NCI-H146 (cell line): ENCODE data around the gene CMTM8.
"Not testable (repeated sequence)": the region's sequence is repeated elsewhere in the genome, so short reads cannot be mapped to it uniquely, and the experiment has no call there.

Source experiments
- DNase-seq: peaks from one replicate; lab custom pipeline; 2025; lab: John Stamatoyannopoulos, UW

The CMTM8 gene

DNA sequence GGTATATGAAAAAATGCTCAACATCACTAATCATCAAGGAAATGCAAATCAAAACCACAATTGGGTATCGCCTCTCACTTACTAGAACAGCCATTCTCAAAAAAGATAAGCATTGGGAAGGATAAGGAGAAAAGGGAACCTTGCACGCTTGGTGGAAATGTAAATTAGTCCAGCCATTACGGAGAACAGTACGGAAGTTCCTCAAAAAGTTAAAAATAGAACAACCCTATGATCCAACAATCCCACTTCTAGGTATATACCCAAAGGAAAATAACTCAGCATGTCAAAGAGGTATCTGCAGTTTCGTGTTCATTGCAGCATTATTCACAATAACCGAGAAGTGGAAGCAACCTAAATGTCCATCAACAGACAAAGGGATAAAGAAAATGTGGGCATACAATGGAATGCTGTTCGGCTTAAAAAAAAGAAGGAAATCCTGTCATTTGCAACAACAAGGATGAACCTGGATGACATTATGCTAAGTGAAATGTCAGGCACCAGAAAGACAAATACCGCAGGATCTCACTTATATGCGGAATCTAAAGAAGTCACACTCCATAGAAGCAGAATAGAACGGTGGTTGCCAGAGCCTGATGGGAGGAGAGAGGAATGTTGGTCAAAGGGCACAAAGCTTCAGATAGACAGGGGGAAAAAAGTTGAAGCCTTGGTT is 141.5 kb downstream of the CMTM8 start:
- no peak for DNase-seq

DNA sequence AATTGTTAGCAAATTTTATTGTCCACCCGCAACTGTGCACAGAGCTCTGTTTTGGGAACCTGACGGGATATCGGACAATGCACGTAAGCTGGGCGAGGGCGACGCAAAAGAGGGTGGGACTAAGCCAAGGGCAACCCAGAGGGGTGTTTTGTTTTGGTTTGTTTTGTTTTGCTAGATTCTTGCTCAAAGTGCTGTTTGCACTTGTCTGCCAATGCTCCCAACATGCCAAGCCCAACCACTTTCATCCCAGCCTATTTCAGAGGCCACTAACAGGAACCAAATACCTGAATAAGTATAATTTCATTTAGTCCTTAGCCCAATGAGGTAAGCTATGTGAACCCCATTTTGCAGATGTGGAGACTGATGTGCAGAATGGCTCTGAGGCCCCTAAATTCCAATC is 143.4 kb downstream of the CMTM8 start:
- no peak for DNase-seq

DNA sequence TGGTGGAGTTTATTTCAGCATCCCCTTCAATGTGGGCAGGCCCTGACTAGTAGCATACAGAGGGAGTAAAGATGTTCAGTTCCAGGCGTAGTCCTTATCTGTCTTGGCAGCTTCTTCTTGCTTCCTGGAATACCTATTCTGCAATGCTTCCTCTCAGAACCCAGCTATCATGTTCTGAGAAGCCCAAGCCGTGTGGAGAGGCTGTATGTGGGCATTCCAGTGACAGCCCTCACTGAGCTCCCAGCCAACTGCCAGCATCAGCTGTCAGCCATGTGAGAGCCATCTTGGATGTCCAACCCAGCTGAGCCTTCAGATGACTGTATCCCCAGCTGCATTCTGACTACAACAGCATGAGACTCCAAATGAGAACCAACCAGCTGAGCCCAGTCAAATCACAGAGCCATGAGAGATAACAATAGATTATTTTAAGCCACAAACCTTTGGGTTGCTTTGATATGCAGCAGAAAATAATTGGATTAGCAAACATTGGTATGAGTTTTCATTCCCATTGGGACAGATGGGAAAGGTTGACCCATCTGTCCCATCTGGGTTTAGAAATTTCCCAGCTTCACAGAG is 144.7 kb downstream of the CMTM8 start:
- no peak for DNase-seq

DNA sequence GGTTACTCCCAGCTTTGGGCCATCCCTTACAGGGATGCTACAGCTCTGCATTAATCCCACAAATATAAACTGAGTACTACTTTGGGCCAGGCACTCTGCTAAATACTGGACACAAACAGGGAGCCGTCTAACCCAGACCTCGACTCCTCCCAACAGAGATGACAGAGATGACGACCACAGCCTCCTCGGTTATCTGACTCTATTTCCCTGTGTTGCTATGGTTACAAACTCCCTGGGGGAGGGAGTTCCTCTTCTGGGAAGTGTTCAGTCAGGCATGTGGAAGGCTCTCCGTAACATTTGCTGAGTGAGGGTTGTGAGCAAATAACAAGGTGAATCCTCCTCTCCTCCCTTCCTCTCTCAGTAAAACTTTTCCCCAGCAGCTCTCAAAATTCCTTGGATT is 146.5 kb downstream of the CMTM8 start:
- no peak for DNase-seq

DNA sequence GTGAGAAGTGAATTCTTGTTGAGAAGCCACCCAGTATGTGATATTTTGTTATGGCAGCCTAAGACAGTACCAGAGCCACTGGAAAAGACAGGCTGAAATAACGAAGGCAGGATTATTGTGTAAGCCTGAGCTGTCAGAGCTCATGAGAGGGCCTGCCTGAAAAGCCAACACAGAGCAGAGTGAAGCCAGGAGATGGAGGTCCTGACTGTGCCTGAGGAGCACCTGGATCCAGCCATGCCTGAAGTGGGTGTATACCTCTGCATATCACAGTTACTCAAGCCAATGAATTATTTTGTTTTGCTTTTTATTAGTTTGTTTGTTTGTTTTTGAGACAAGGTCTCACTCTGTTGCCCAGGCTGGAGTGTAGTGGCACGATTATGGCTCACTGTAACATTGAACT is 149.0 kb downstream of the CMTM8 start:
- no peak for DNase-seq

DNA sequence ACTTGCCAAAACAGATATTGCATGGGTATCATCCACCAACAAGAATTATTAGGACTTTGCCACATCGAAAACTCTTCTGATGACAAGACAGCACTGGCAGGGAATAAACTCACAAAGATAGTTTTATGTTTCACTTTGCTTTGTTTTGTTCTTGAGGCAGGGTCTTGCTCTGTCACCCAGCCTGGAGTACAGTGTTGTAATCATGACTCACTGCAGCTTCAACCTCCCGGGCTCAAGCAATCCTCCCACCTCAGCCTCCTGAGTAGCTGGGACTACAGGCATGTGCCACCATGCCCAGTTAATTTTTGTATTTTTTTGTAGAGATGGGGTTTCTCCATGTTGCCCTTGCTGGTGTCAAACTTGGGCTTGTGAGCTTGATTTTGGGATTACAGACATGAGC is 151.1 kb downstream of the CMTM8 start:
- DNase-seq: not testable (repeated sequence)

DNA sequence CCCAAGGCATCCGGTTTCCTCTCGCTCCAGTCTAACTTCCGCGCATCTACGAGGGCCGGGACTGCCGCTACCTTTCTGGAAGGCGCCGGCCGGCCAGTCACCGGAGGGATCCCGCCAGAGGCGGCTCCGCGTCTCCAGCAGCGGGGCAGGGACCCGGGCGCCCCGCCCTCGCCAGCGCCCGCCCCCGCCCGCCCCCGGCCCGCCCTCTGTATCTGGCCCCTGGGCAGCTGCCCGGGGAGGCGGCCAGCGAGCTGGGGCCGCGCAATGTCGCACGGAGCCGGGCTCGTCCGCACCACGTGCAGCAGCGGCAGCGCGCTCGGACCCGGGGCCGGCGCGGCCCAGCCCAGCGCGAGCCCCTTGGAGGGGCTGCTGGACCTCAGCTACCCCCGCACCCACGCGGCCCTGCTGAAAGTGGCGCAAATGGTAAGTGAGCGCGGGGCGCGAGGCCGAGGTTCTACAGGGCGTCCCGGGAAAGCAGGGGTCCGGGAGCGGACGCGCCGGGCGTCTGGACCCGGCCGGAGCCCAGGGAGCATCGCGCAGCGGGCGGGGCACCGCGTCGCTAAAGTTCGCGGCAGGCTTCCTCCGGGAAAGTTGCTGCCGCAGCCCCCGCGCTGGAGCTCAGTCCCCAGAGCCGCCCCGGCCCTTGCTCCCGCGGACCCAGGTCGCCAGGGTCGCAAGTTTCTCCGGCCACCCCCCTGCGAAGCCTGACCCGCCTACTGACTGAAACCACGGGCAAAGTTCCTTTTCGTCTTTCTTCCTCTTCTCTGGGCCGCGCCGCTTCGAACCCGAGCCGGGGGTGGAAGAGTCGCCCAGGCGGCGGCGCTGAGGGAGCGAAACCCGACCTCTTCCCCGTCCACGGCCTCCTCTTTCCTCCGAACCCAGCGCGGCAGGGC is 153.4 kb downstream of the CMTM8 start, which contains the start of gene CMTM7:
TSS of gene CMTM7 (plus strand) at position 211 of the 893 bp plus-strand sequence. CDS start at position 265, 54 bp downstream.
- DNase-seq: peak; percentile 60

DNA sequence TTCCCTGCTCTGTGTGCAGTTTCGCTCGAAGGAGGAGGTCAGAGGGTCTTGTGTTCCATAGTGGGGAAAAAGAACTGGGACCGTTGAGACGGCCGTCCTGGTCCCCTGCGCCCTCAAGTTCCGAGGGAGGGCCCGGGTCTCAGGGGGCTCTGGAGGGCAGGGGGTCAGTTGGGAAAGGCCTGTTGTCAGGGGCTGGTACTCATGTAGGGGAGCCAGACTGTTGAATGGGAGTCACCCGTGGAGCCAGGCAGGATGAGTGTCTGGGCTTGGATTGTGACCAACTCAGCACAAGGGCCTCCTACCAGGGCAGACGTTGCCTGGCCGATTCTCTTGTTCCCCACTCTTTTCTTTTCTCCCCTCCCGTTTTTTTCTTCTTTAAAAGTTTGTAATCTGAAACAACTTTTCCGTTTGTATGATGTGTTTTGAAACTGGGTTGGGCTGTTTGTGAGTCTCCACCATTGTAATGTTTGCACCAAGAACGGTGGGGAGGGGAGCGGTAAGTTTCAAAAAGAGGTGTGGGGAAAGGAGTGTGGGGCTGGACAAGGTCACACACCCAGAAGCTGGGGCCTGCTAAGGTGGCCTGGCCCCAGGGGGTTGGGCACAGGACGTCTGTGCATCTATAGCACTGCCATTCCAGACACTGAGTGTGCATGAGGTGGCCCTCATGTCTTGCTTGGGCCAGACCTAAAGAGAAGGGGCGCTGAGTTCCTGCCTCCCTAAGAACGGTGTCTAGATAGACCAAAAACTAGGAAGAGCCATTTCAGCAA is 154.2 kb downstream of the CMTM8 start:
- no peak for DNase-seq

DNA sequence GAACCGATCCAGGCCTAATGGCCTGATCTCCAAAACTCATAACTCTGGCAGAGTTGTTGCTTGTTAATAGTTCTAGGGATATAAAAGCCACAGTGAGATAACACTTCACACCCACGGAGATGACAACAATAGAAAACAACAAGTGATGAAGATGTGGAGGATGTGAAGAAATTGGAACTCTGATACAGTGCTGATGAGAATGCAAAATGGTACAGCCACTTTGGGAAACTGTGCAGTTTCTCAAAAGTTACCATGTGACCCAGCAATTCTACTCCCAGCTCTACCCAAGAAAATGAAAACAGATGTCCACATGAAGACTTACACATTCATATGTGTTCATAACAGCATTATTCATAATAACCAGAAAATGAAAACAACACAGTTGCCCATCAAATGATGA is 157.0 kb downstream of the CMTM8 start:
- DNase-seq: no peak

DNA sequence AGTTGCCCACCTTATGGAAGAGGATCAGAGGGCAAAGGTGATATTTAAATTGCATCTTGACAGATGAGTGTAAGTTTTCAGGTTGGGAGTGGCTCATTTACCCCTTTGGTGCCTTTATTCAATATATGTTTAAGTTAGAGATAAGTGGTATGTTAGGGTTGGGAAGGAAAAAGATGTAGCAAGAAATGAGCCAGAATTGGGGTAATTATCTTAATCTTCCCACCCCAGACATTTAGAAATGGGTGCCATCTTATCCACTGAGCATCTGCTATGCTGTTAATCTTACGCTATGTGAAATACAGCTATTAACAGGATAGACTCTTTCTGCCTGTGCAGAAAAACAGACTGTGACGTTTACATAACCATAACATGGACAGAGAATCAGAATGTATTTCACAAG is 159.5 kb downstream of the CMTM8 start:
- DNase-seq: no peak

DNA sequence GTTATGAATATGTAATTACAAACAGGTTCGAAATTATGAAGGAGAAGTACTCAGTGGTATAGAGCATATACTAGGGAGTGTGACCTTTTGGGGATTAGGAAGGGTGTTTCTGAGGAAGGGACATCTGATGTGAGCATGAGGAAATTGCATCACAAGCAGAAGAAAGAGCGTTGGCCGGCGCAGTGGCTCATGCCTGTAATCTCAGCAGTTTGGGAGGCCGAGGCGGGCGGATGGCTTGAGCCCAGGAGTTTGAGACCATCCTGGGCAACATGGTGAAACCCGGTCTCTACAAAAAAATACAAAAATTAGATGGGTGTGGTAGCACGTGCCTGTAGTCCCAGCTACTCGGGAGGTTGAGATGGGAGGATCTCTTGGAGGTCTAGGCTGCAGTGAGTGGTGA is 160.1 kb downstream of the CMTM8 start:
- no peak for DNase-seq

DNA sequence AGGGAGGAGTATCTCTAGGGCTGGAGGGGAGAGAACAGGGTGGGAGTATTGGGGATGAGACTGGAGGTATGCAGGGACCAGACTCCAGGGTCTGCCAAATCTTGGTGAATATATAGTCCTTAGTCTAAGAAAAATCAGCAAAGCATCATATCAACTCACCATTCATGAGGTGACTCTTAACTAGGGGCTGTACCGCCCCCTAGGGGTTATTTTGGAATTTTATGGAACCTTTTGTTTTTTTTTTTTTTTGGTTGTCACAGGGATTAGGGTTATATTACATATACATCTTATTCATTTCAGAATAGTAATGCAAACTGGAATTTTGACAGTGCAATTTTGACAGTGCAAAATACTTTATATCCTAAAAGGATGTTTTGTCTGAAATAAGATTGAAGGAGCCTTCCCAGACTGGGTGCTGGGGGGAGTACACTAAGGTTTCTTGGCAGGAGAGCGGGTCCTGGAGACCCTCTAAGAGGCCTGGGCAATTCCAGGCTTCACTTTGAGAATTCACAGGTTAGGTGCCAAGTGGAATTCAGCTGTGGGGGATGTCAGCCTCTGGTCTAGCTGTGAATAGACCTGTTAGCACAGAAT is 160.6 kb downstream of the CMTM8 start:
- DNase-seq: peak; percentile 27

DNA sequence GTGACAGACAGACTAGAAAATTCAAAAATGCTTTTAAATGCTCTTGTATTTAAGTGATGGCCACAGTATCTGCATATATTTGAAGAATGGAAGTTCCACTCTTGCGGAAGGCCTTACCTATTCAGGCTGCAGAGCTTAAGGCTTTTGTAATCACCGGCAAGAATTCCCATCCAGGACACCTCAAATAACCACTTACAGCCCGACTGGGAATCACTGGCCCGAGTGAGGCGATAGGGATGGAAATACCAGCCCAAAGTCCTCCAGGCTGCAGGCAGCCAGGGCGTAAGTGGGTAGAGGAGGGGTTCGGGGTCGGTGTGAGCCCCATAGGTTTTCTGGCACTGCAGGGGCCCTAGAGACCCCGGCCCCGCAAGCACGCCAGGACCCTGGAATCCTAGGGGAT is 162.6 kb downstream of the CMTM8 start:
- DNase-seq: no peak

DNA sequence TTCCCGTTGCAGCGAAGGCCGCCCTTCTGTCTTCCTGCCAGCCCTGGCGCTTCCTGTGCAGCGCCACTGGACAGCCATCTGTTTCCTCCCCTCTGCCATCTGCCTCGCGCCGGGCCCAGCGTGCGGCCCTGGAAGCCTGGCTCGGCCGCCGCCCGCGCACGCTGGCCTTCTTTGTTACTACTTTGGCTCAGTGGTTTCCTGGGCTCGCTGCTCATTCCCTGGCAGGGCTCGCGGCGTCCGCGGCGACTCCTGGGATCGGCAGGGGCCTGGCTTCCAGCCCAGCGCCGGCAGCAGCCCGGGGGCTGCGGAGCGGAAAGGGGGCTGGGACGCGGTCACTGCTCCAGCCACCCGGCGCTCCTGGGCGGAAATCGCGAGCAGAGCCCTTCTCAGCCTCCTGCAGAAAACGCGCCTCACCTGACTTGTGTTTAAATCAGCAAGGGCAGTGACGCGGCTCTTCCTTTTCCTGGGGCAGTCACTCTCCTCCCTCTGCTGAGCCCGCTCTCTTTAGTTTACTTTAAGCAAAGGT is 163.1 kb downstream of the CMTM8 start:
- no peak for DNase-seq

DNA sequence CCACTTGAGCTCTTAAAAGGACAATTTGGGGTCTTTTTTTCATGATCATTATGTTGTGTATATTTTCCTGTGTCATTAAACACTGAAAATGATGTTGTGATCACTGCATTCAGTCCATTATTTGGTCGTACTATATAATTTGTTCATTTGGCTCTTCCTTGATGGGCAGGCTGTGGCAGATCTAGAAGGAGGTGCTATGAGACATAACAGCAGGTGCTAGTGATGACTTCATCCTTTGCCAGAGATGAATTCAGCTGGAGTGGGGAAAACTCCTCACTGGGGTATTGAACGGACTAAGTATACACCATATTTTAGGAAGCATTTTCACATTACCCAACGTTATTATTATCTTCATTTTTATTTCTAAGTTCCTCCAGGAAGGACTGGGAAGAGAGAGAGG is 165.2 kb downstream of the CMTM8 start:
- peak; percentile 38 for DNase-seq

DNA sequence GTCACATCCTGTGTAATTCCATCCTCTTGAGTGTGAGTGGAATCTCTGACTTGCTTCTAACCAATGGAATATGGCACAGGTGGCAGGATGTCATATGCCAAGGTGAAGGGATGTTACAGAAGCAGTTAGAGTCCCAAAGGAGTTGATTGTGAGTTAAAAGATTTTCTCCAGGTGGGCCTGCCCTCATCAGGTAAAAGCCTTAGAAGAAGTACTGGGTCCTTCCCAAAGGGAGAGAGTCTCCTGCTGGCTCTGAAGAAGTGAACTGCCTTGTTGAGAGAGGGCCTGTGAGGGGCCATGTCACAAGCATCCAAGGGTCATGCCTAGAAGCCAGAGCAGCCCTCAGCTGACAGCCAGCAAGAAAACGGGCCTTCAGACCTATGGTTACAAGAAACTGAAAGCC is 166.2 kb downstream of the CMTM8 start:
- no peak for DNase-seq

DNA sequence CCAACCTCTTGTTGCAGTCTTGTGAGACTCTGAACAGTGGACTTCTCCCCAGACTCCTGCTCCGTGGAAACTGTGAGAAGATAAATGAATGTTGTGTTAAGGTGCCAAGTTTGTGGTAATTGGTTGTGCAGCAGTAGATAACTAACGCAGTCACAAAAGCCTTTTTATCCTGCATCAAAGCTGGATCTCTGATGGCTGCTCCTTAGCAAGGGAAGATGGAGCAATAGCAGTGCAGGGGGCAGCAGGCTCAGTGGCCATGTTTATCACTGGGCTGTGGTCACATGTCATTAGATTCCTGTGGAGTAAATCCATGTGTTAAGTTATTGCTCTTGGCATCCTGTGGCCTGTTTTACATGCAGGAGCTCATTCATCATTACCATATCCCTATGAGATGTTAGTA is 166.7 kb downstream of the CMTM8 start:
- no peak for DNase-seq

DNA sequence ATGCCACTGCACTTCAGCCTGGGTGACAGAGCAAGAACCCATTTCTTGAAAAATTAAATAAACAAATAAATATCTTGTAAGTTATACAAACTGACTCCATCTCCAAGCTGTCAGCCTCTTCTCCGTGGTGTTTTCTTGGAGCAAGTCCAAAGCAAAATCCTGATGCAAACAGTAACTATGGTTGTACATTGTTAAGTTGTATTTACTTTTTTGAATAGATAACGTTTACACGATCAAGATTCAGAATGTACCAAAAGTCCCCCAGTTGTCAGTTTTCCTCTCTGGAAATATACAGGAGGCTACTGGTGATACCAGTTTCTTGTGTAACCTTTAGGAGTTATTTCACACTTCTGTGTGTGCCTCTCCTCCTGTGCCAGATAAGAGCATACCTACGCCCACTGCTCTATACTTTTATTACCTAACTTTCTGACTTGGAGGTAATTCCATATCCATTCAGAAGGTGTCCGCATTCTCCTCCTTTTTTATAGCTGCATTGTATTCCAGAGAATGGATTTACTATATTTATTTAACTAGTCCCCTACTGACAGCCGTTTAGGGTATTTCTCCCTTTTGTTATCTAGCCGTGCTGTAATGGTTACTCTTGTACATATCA is 167.3 kb downstream of the CMTM8 start:
- peak; percentile 3 for DNase-seq

DNA sequence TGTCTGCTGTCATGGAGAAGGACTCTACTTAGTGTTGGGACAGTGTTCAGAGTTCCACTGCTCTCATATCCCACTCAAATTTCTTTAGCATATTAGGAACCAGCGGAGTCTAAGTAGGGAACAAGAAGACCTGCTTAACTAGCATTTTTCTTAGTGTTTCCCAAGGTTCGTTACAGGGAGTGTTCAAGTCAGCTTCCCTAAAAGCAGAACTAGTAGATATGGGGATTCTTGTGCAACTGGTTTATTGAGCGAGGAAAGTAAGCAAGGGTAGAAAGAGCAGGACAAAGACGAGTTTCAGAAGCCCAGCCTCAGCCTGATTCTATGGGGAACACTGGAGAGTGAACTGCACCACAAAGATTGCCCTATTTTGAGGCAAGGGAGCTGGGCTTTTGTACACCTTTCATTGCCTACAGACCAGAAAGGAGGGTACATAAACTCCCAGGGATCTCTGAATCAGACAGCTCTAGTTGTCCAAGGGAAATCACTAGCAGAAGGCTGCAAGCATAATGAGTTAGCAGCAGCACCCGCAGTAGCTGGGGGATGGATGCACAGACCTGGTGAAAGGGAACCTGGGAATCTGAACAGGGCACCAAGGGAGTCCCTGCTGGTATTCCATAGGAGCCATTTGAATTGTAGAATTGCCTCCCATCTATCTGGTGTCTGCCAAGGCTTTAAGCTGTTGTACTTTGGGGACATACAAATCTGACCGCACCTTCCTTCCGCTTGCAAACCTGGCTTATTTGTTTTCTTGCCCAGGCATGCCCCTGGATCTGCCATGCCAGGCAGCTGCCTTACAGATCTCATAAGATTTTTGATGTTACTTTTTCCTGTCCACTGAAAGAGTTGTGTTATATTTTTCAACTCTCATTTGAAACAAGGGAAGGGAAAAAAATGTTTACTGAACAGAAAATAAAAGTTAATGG is 168.3 kb downstream of the CMTM8 start:
- DNase-seq: peak; percentile 62
